GM12892 (cell line): ENCODE results near the gene GPR152.

ENCODE experiments used
- POLR2A ChIP-seq: IDR thresholded peaks from 2 replicates; pipeline ENCODE4 v1.6.1; 2011; ENCODE audit warnings: low read depth, low read length, control low read depth
- POLR2AphosphoS5 ChIP-seq: IDR thresholded peaks from 2 replicates; pipeline ENCODE4 v1.6.1; 2011; ENCODE audit warnings: low read depth, low read length, control low read depth
- TAF1 ChIP-seq: IDR thresholded peaks from 2 replicates; pipeline ENCODE4 v1.6.1; 2011; ENCODE audit warnings: low read depth, mild to moderate bottlenecking, control low read depth, low read length, borderline replicate concordance

DNA sequence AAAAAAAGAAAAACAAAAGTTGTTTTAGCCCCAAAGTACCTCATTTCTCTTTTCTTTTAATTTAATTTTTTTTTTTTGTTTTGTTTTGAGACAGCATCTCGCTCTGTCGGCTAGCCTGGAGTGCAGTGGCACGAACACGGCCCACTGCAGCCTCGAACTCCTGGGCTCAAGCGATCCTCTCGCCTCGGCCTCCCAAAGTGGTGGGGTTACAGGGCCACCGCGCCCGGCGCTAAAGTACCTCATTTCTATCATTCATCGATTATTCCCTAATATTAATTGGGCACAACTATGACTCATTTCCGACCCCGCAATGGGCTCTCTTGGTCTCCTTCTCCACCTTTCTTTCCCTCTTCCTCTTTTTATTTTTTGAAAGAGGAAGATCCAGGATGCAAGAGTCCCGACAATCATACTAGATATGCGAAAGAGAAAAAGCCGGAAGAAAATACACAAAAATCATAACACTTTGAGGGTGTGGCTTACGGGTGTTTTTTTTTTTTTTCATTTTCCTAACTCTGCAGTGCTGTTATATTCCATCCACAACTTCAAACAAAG, 29.8 kb upstream of the GPR152 start:
- TF ChIP-seq POLR2A, result no peak
- TF ChIP-seq POLR2AphosphoS5, result no peak
- no peak for TF ChIP-seq TAF1
